HL-60 (cell line): ENCODE results near the gene DMC1.

Experiments used
- CTCF ChIP-seq: IDR thresholded peaks from one replicate; pipeline ENCODE4 v1.5.1; 2011; ENCODE audit warnings: low read length, control low read depth, inconsistent platforms; ENCODE audit not compliant: insufficient read depth
- GABPA ChIP-seq: IDR thresholded peaks from 2 replicates; pipeline ENCODE4 v1.6.1; 2012; ENCODE audit warnings: low read depth
- POLR2AphosphoS5 ChIP-seq: IDR thresholded peaks from 2 replicates; pipeline ENCODE4 v1.6.1; 2012; ENCODE audit warnings: low read depth
- REST ChIP-seq: IDR thresholded peaks from 2 replicates; pipeline ENCODE4 v1.6.1; 2012; ENCODE audit warnings: low read depth; ENCODE audit not compliant: insufficient replicate concordance

GRCh38 chr22:38569181-38569971 lies 607 bp downstream of the DMC1 start:
- TF ChIP-seq CTCF (no peak), POLR2AphosphoS5 (no peak), REST (no peak), GABPA (no peak)
